Measurements from ENCODE around the gene SLC25A23. TPM values are rescaled to one million over a fixed set of nuclear protein-coding genes. Genes with fewer than 3 reads are reported as not detected.

SLC25A23 gene
- total and polyA plus RNA-seq, 9 of the 15 experiments (the other 6 are each of a cell fraction or from before 2014, with no cell fraction given) = 6.1 to 72.0 (median 26.6) TPM

GRCh38 chr19:6423499-6424194 is 35.9 kb downstream of the SLC25A23 start (continued):
- TF ChIP-seq, protein P1, sequence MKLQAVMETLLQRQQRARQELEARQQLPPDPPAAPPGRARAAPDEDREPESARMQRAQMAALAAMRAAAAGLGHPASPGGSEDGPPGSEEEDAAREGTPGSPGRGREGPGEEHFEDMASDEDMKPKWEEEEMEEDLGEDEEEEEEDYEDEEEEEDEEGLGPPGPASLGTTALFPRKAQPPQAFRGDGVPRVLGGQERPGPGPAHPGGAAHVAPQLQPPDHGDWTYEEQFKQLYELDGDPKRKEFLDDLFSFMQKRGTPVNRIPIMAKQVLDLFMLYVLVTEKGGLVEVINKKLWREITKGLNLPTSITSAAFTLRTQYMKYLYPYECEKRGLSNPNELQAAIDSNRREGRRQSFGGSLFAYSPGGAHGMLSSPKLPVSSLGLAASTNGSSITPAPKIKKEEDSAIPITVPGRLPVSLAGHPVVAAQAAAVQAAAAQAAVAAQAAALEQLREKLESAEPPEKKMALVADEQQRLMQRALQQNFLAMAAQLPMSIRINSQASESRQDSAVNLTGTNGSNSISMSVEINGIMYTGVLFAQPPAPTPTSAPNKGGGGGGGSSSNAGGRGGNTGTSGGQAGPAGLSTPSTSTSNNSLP (IDR thresholded peaks at IDR 0.05; ENCODE audit: borderline replicate concordance, low read depth, low read length) = no peak
- TF ChIP-seq ZZZ3 (IDR thresholded peaks at IDR 0.05) = no peak
- TF ChIP-seq CTCF (IDR thresholded peaks at IDR 0.05 in 2 of 3, conservative IDR thresholded peaks at IDR 0.05 in 1 of 3; ENCODE audit: insufficient read depth in 2 of 3, low read depth in 1 of 3, low read length in 3 of 3) = no peak
- no peak for TF ChIP-seq PHF8 (IDR thresholded peaks at IDR 0.05; ENCODE audit: borderline replicate concordance, low read length)
- TF ChIP-seq HDAC1 (IDR thresholded peaks at IDR 0.05) = no peak
- TF ChIP-seq, protein P2, sequence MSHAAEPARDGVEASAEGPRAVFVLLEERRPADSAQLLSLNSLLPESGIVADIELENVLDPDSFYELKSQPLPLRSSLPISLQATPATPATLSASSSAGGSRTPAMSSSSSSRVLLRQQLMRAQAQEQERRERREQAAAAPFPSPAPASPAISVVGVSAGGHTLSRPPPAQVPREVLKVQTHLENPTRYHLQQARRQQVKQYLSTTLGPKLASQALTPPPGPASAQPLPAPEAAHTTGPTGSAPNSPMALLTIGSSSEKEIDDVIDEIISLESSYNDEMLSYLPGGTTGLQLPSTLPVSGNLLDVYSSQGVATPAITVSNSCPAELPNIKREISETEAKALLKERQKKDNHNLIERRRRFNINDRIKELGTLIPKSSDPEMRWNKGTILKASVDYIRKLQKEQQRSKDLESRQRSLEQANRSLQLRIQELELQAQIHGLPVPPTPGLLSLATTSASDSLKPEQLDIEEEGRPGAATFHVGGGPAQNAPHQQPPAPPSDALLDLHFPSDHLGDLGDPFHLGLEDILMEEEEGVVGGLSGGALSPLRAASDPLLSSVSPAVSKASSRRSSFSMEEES (CRISPR knock-in tag; IDR thresholded peaks at IDR 0.05) = no peak
- no peak for TF ChIP-seq MTA1 (IDR thresholded peaks at IDR 0.05; ENCODE audit: borderline replicate concordance)
- no peak for TF ChIP-seq ZNF740 (CRISPR knock-in tag; IDR thresholded peaks at IDR 0.05)
- TF ChIP-seq ZNF740 (tag; IDR thresholded peaks at IDR 0.05) = peak in 1 of 2 experiments; percentile 47; a peak in 1 of 4 replicates
- TF ChIP-seq BCLAF1 (IDR thresholded peaks at IDR 0.05; ENCODE audit: borderline replicate concordance in 1 of 2, control insufficient read depth in 1 of 2, low read depth in 2 of 2, low read length in 1 of 2) = no peak
- TF ChIP-seq HDAC3 (IDR thresholded peaks at IDR 0.05; ENCODE audit: borderline replicate concordance, partially characterized antibody) = no peak
- TF ChIP-seq ZNF239 (CRISPR knock-in tag; IDR thresholded peaks at IDR 0.05) = no peak
- TF ChIP-seq MECOM (CRISPR knock-in tag; IDR thresholded peaks at IDR 0.05) = no peak
- TF ChIP-seq SMARCA5 (IDR thresholded peaks at IDR 0.05) = no peak
- peak in 1 of 2 experiments; percentile 42; a peak in 1 of 4 replicates for TF ChIP-seq MNT (conservative IDR thresholded peaks at IDR 0.05)

Measured in K562 (cell line).